HepG2 (cell line): ENCODE data around the gene ASPHD1. TPM values are rescaled to one million over a fixed set of nuclear protein-coding genes. Genes with fewer than 3 reads are reported as not detected.

Experiments used
- ATAC-seq: fragments of 200-7000 bp; cut with Tn5 transposase; 3 replicates; pipeline ENCODE4 v1.9.1; 2020; ENCODE audit warnings: mild to moderate bottlenecking, moderate library complexity
- BruUV-seq: library from RNA; stranded (reverse); fragments of 400-500 nt; replicated peaks from 2 replicates; lab custom pipeline; 2021; lab: Mats Ljungman, UMichigan
- CTCF ChIA-PET: fragments of 300-600 bp; formaldehyde crosslinking; extraction: SDS; loops from one replicate; lab custom pipeline; 2021; ENCODE audit warnings: low total read pairs, inconsistent platforms, low intra/inter-chr PET ratio; lab: Yijun Ruan, JAX
- POLR2A ChIA-PET: fragments of 350-600 bp; sonication (Branson Sonifier 250); formaldehyde crosslinking; loops from one replicate; lab custom pipeline; 2020; ENCODE audit warnings: antibody characterized with exemption, inconsistent platforms; lab: Yijun Ruan, JAX
- DNase-seq: peaks from one replicate; pipeline ENCODE4 v3.0.0-alpha.2; 2015; ENCODE audit warnings: low spot score
- FAIRE-seq: peaks from 3 replicates; lab custom pipeline; 2011; peaks lifted over from hg19 to GRCh38; lab: Jason Lieb, UNC
- H2AFZ ChIP-seq: one replicate; pipeline ENCODE4 v1.6.1; 2011; ENCODE audit warnings: low read length, inconsistent platforms
- H3K27ac ChIP-seq: fragments of 300-600 bp; 3 replicates; pipeline ENCODE4 v1.8.0; 2011; ENCODE audit warnings: mixed run types, mild to moderate bottlenecking, mixed read lengths, low read length, inconsistent platforms; ENCODE audit not compliant: insufficient read depth; ENCODE audit errors: extremely low read length
- H3K27me3 ChIP-seq, 2 experiments: fragments of 200-600 bp in 1 of 2; 2 replicates in 1 of 2; 3 replicates in 1 of 2; pipeline versions ENCODE4 v1.6.0 to v1.8.0; 2011; ENCODE audit warnings: low read length in 2 of 2, mild to moderate bottlenecking in 2 of 2, moderate library complexity in 2 of 2, inconsistent platforms in 1 of 2; ENCODE audit not compliant: insufficient read depth in 2 of 2, control insufficient read depth in 1 of 2
- H3K36me3 ChIP-seq, 2 experiments: fragments of 200-600 bp in 1 of 2; replicated peaks in 1 of 2; 2 replicates in 1 of 2; 3 replicates in 1 of 2; pipeline versions ENCODE4 v1.5.1 to v1.8.0; 2011; ENCODE audit warnings: low read length in 2 of 2, inconsistent platforms in 1 of 2; ENCODE audit not compliant: insufficient read depth in 2 of 2, control insufficient read depth in 1 of 2
- H3K4me1 ChIP-seq: 2 replicates; pipeline ENCODE4 v1.5.1; 2012; ENCODE audit warnings: low read length, inconsistent platforms; ENCODE audit not compliant: insufficient read depth
- H3K4me2 ChIP-seq: 2 replicates; pipeline ENCODE4 v1.6.0; 2011; ENCODE audit warnings: low read depth, low read length, inconsistent platforms
- H3K4me3 ChIP-seq, 3 experiments: fragments of 200-600 bp in 1 of 3; sonication (generic), shearing (Covaris generic) in 1 of 3; replicated peaks in 1 of 3; 2 replicates each; pipeline ENCODE4 v1.5.1; 2011 to 2016; ENCODE audit warnings: low read length in 3 of 3, inconsistent platforms in 2 of 3, low read depth in 2 of 3, mild to moderate bottlenecking in 2 of 3, control low read depth in 1 of 3, mixed read lengths in 1 of 3; ENCODE audit not compliant: insufficient read depth in 1 of 3
- H3K79me2 ChIP-seq: one replicate; pipeline ENCODE4 v1.6.1; 2011; ENCODE audit warnings: low read length, inconsistent platforms; ENCODE audit not compliant: insufficient read depth
- H3K9ac ChIP-seq: 2 replicates; pipeline ENCODE4 v1.6.0; 2011; ENCODE audit warnings: mild to moderate bottlenecking, low read depth, low read length, inconsistent platforms; ENCODE audit not compliant: insufficient read depth
- H3K9me3 ChIP-seq: 2 replicates; pipeline ENCODE4 v1.5.1; 2012; ENCODE audit warnings: mild to moderate bottlenecking, low read length
- H4K20me1 ChIP-seq: 2 replicates; pipeline ENCODE4 v1.6.0; 2011; ENCODE audit warnings: inconsistent platforms, mild to moderate bottlenecking, low read length, moderate library complexity; ENCODE audit not compliant: insufficient read depth
- FOXM1 ChIP-seq: sonication (generic); formaldehyde crosslinking; IDR thresholded peaks from 2 replicates; pipeline ENCODE4 v1.5.0; 2020; ENCODE audit warnings: missing genetic modification reagents
- HHEX ChIP-seq: IDR thresholded peaks from 2 replicates; pipeline ENCODE4 v1.6.1; 2016; ENCODE audit warnings: control low read depth
- HOXA5 ChIP-seq: sonication (generic); formaldehyde crosslinking; IDR thresholded peaks from 2 replicates; pipeline ENCODE4 v1.4.0; 2020; ENCODE audit warnings: missing genetic modification reagents
- MED8 ChIP-seq: sonication (generic); formaldehyde crosslinking; IDR thresholded peaks from 2 replicates; pipeline ENCODE4 v1.8.1; 2023; ENCODE audit warnings: mild to moderate bottlenecking, missing genetic modification reagents; ENCODE audit not compliant: insufficient replicate concordance
- NR3C1 ChIP-seq: sonication (generic); formaldehyde crosslinking; IDR thresholded peaks from 2 replicates; pipeline ENCODE4 v1.4.0; 2020; ENCODE audit warnings: missing genetic modification reagents
- PATZ1 ChIP-seq: sonication (generic); formaldehyde crosslinking; IDR thresholded peaks from 2 replicates; pipeline ENCODE4 v1.4.0; 2020; ENCODE audit warnings: missing genetic modification reagents
- PPARG ChIP-seq: conservative IDR thresholded peaks from 2 replicates; pipeline ENCODE4 v1.6.1; 2016; ENCODE audit warnings: missing biosample characterization, missing genetic modification reagents
- RELA ChIP-seq: sonication (generic); formaldehyde crosslinking; IDR thresholded peaks from 2 replicates; pipeline ENCODE4 v1.4.0; 2020; ENCODE audit warnings: missing genetic modification reagents
- TCF12 ChIP-seq, 2 experiments: fragments of 450-650 bp in 1 of 2; sonication (generic) in 1 of 2; formaldehyde crosslinking in 1 of 2; IDR thresholded peaks; 2 replicates each; pipeline versions ENCODE4 v1.6.1 to v1.8.0; 2017 to 2022; ENCODE audit warnings: antibody characterized with exemption in 1 of 2, mild to moderate bottlenecking in 1 of 2, missing genetic modification reagents in 1 of 2, moderate library complexity in 1 of 2
- TFDP2 ChIP-seq: sonication (generic); formaldehyde crosslinking; IDR thresholded peaks from 2 replicates; pipeline ENCODE4 v1.4.0; 2020; ENCODE audit warnings: missing genetic modification reagents
- ZBTB21 ChIP-seq: sonication (generic); formaldehyde crosslinking; IDR thresholded peaks from 2 replicates; pipeline ENCODE4 v1.4.0; 2020; ENCODE audit warnings: missing genetic modification reagents
- ZC3H4 ChIP-seq: sonication (generic); formaldehyde crosslinking; IDR thresholded peaks from 2 replicates; pipeline ENCODE4 v1.4.0; 2020; ENCODE audit warnings: missing genetic modification reagents, borderline replicate concordance
- ZFP36L2 ChIP-seq: sonication (generic); formaldehyde crosslinking; IDR thresholded peaks from 2 replicates; pipeline ENCODE4 v1.4.0; 2020; ENCODE audit warnings: missing genetic modification reagents
- ZNF205 ChIP-seq: IDR thresholded peaks from 2 replicates; pipeline ENCODE4 v1.6.1; 2018; ENCODE audit warnings: missing biosample characterization, missing genetic modification reagents
- ZNF282 ChIP-seq: fragments of 450-650 bp; IDR thresholded peaks from 2 replicates; pipeline ENCODE4 v1.6.1; 2018; ENCODE audit not compliant: partially characterized antibody
- ZNF530 ChIP-seq: sonication (generic); formaldehyde crosslinking; IDR thresholded peaks from 2 replicates; pipeline ENCODE4 v1.5.0; 2020; ENCODE audit warnings: low read depth, mild to moderate bottlenecking, missing genetic modification reagents
- ZNF558 ChIP-seq: sonication (generic); formaldehyde crosslinking; IDR thresholded peaks from 2 replicates; pipeline ENCODE4 v1.9.0; 2022; ENCODE audit warnings: mild to moderate bottlenecking, missing genetic modification reagents, borderline replicate concordance
- ZSCAN31 ChIP-seq: sonication (generic); formaldehyde crosslinking; IDR thresholded peaks from 2 replicates; pipeline ENCODE4 v1.5.0; 2020; ENCODE audit warnings: low read depth, mild to moderate bottlenecking, missing genetic modification reagents
- WGBS: methylation state at CpG from one replicate; pipeline ENCODE4 v1.1.6; 2017; ENCODE audit warnings: low lambda C conversion rate; 5-methylcytosine and 5-hydroxymethylcytosine counted together
- in situ Hi-C: cut with HindIII; loops from 2 replicates; pipeline ENCODE4 v1.10.0; 2017; ENCODE audit warnings: low pct_unique_long_range_greater_than_20kb; ENCODE audit not compliant: extremely low pct_ligation_motif_present
- intact Hi-C: fragments of 100-400 bp; cut with micrococcal nuclease; formaldehyde crosslinking; loops from one replicate; pipeline ENCODE4 v1.10.0; 2022; ENCODE audit not compliant: unreplicated experiment
- polyA plus RNA-seq, 8 experiments: library from polyadenylated mRNA; depleted of rRNA in 3 of 8; stranded (reverse) in 7 of 8; unstranded in 1 of 8; fragments of >200 nt; fragmentation: Illumina TruSeq in 4 of 8; extraction: Trizol in 4 of 8; gene quantifications; 2 replicates each; pipeline versions ENCODE4 v1.2.1 to v1.2.3, GENCODE V29; 2011 to 2016; ENCODE audit warnings: low read depth in 4 of 8, missing spikeins in 1 of 8, mixed read lengths in 1 of 8; ENCODE audit not compliant: insufficient read depth in 1 of 8
- total RNA-seq, 5 experiments: library from RNA; depleted of rRNA; stranded (reverse); fragments of >200 nt; fragmentation: Illumina TruSeq; extraction: Trizol; gene quantifications; 2 replicates each; pipeline ENCODE4 v1.2.3, GENCODE V29; 2016; ENCODE audit warnings: low read depth in 1 of 5

Gene ASPHD1
- total and polyA plus RNA-seq, 2 of the 13 experiments (the other 11 are each of a cell fraction or from before 2014, with no cell fraction given) = 13.1 to 19.7 TPM

GRCh38 chr16:29862383-29862883, 37.9 kb upstream of the ASPHD1 start (continued):
- TF ChIP-seq TCF12 (IDR thresholded peaks at IDR 0.05) (no peak), TCF12 (CRISPR knock-in tag; IDR thresholded peaks at IDR 0.05) (no peak), ZNF530 (CRISPR knock-in tag) (0 out of 2 replicates have a peak, but pooled peaks have one; percentile 68), ZC3H4 (no peak), ZSCAN31 (0 out of 2 replicates have a peak, but pooled peaks have one; percentile 20)

DNA sequence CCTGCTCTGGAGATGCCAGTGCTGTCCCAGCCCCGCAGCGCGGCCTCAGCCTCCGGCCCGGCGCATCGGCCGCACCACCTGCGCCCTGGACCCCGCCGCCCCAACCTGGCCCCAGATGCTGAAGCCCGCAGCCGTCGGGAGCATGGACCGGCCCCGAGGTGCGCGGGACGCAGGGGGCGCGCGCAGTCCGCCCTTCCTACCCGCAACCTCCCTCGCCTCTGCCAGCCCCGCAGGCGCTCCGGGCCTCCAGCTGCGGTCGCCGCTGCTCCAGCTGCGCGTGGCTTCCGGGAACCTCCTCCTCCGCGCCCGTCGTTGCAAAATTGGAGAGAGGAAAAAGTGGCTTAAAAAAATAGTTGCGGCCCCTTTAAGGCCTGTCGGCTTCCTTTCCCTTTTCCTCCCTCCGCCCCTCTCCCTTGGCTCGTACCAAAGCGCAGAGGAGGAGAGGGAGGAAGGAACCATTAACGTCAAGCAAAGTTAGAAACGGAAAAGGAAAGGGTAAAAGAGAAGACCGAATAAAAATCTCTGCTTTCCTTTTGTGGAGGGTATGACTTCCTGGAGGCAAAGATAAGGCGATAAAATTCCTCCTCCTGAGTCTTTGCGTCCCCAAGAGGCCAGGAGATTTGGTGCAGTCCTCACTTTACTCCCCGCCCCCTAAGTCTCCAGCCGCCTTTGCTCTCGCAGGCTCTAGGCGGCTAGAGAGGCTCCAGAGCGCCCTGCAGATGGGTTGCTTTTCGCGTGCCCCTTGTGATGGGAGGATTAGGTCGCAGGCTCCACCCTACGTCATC, 37.2 kb upstream of the ASPHD1 start, which contains the start of gene CDIPT:
TSS of gene CDIPT (minus strand) at position 343 of the 785 bp plus-strand sequence. CDS start 369 bp downstream, outside the sequence.
- Histone ChIP-seq H4K20me1 (no peaks in the 10 kb centered on the region; the same call in 1 of the 2 replicates), H3K4me2 (peak within 1 kb of the TSS; percentile 91), H3K27ac (peak within 1 kb of the TSS; percentile 97), H3K79me2 (peaks cover 13% of the 10 kb centered on the region), H3K4me1 (peaks cover 37% of the 10 kb centered on the region), H3K4me3 (peak within 1 kb of the TSS; percentile 85 to 95 (median 88)), H3K27me3 (no peaks in the 10 kb centered on the region; a peak in 1 of 5 replicates), H3K36me3 (peaks cover 6 to 13% of the 10 kb centered on the region in 2 experiments; a peak in 4 of 5 replicates), H2AFZ (peak within 1 kb of the TSS; percentile 95), H3K9me3 (no peaks in the 10 kb centered on the region), H3K9ac (peak within 1 kb of the TSS; percentile 93)
- POLR2A ChIA-PET = interaction anchor here (0.8 to 4.1 kb wide), 17 partner anchors 8 to 202 kb away, joined by 3 to 29 read pairs (median 7); partner anchors contain the start of genes ALDOA, ASPHD1, KCTD13 and MVP
- intact Hi-C loops (loop anchor here (1.0 to 5.0 kb wide), 4 partner anchors 30 to 99 kb away; partner anchors contain the start of genes ASPHD1 and TMEM219), in situ Hi-C loops (loop anchor here (10.0 kb wide), 1 partner anchor 142 kb away; no protein-coding TSS in a partner anchor)
- CTCF ChIA-PET = interaction anchor here (0.7 to 0.9 kb wide), 2 partner anchors 142 to 161 kb away, joined by 3 read pairs; no protein-coding TSS in a partner anchor
- BruUV-seq = TSS peak; percentile 77
- FAIRE-seq (peak; percentile 95), ATAC-seq (peak; percentile 94), DNase-seq (peak; percentile 97)
- 0% methylated on average over 30 of the region's 57 CpGs for WGBS
- TF ChIP-seq ZBTB21 (CRISPR knock-in tag) (peak; percentile 73), RELA (peak; percentile 83; the same call in 1 of the 2 replicates), TFDP2 (CRISPR knock-in tag) (peak; percentile 76), HHEX (CRISPR knock-in tag) (no peak; the same call in 1 of the 2 replicates), PPARG (CRISPR knock-in tag) (peak; percentile 60; the same call in 1 of the 2 replicates), HOXA5 (0 out of 2 replicates have a peak, but pooled peaks have one; percentile 43), ZFP36L2 (no peak), NR3C1 (CRISPR knock-in tag) (no peak), ZNF282 (no peak), FOXM1 (0 out of 2 replicates have a peak, but pooled peaks have one; percentile 41), PATZ1 (CRISPR knock-in tag) (peak; percentile 70), ZNF558 (CRISPR knock-in tag) (no peak; the same call in 1 of the 2 replicates), ZNF205 (CRISPR knock-in tag) (peak; percentile 41; the same call in 1 of the 2 replicates), MED8 (CRISPR knock-in tag) (peak; percentile 10)
